HepG2 (cell line): Measurements from ENCODE around the gene RBM26. TPM values are rescaled to one million over a fixed set of nuclear protein-coding genes. Genes with fewer than 3 reads are reported as not detected.

ENCODE experiments used
- ATAC-seq: fragments of 200-7000 bp; cut with Tn5 transposase; 3 replicates; pipeline ENCODE4 v1.9.1; 2020; ENCODE audit warnings: mild to moderate bottlenecking, moderate library complexity
- BruUV-seq: library from RNA; stranded (reverse); fragments of 400-500 nt; replicated peaks from 2 replicates; lab custom pipeline; 2021; lab: Mats Ljungman, UMichigan
- CTCF ChIA-PET: fragments of 300-600 bp; formaldehyde crosslinking; extraction: SDS; loops from one replicate; lab custom pipeline; 2021; ENCODE audit warnings: low total read pairs, inconsistent platforms, low intra/inter-chr PET ratio; lab: Yijun Ruan, JAX
- POLR2A ChIA-PET: fragments of 350-600 bp; sonication (Branson Sonifier 250); formaldehyde crosslinking; loops from one replicate; lab custom pipeline; 2020; ENCODE audit warnings: antibody characterized with exemption, inconsistent platforms; lab: Yijun Ruan, JAX
- DNase-seq: peaks from one replicate; pipeline ENCODE4 v3.0.0-alpha.2; 2015; ENCODE audit warnings: low spot score
- FAIRE-seq: peaks from 3 replicates; lab custom pipeline; 2011; peaks lifted over from hg19 to GRCh38; lab: Jason Lieb, UNC
- H2AFZ ChIP-seq: one replicate; pipeline ENCODE4 v1.6.1; 2011; ENCODE audit warnings: low read length, inconsistent platforms
- H3K27ac ChIP-seq: fragments of 300-600 bp; 3 replicates; pipeline ENCODE4 v1.8.0; 2011; ENCODE audit warnings: mixed run types, mild to moderate bottlenecking, mixed read lengths, low read length, inconsistent platforms; ENCODE audit not compliant: insufficient read depth; ENCODE audit errors: extremely low read length
- H3K27me3 ChIP-seq, 2 experiments: fragments of 200-600 bp in 1 of 2; 2 replicates in 1 of 2; 3 replicates in 1 of 2; pipeline versions ENCODE4 v1.6.0 to v1.8.0; 2011; ENCODE audit warnings: low read length in 2 of 2, mild to moderate bottlenecking in 2 of 2, moderate library complexity in 2 of 2, inconsistent platforms in 1 of 2; ENCODE audit not compliant: insufficient read depth in 2 of 2, control insufficient read depth in 1 of 2
- H3K36me3 ChIP-seq, 2 experiments: fragments of 200-600 bp in 1 of 2; replicated peaks in 1 of 2; 2 replicates in 1 of 2; 3 replicates in 1 of 2; pipeline versions ENCODE4 v1.5.1 to v1.8.0; 2011; ENCODE audit warnings: low read length in 2 of 2, inconsistent platforms in 1 of 2; ENCODE audit not compliant: insufficient read depth in 2 of 2, control insufficient read depth in 1 of 2
- H3K4me1 ChIP-seq: 2 replicates; pipeline ENCODE4 v1.5.1; 2012; ENCODE audit warnings: low read length, inconsistent platforms; ENCODE audit not compliant: insufficient read depth
- H3K4me2 ChIP-seq: 2 replicates; pipeline ENCODE4 v1.6.0; 2011; ENCODE audit warnings: low read depth, low read length, inconsistent platforms
- H3K4me3 ChIP-seq, 3 experiments: fragments of 200-600 bp in 1 of 3; sonication (generic), shearing (Covaris generic) in 1 of 3; replicated peaks in 1 of 3; 2 replicates each; pipeline ENCODE4 v1.5.1; 2011 to 2016; ENCODE audit warnings: low read length in 3 of 3, inconsistent platforms in 2 of 3, low read depth in 2 of 3, mild to moderate bottlenecking in 2 of 3, control low read depth in 1 of 3, mixed read lengths in 1 of 3; ENCODE audit not compliant: insufficient read depth in 1 of 3
- H3K79me2 ChIP-seq: one replicate; pipeline ENCODE4 v1.6.1; 2011; ENCODE audit warnings: low read length, inconsistent platforms; ENCODE audit not compliant: insufficient read depth
- H3K9ac ChIP-seq: 2 replicates; pipeline ENCODE4 v1.6.0; 2011; ENCODE audit warnings: mild to moderate bottlenecking, low read depth, low read length, inconsistent platforms; ENCODE audit not compliant: insufficient read depth
- H3K9me3 ChIP-seq: 2 replicates; pipeline ENCODE4 v1.5.1; 2012; ENCODE audit warnings: mild to moderate bottlenecking, low read length
- H4K20me1 ChIP-seq: 2 replicates; pipeline ENCODE4 v1.6.0; 2011; ENCODE audit warnings: inconsistent platforms, mild to moderate bottlenecking, low read length, moderate library complexity; ENCODE audit not compliant: insufficient read depth
- ELF3 ChIP-seq: IDR thresholded peaks from 2 replicates; pipeline ENCODE4 v1.6.1; 2016; ENCODE audit warnings: missing genetic modification reagents, missing compliant biosample characterization
- FOSL2 ChIP-seq: sonication (generic); formaldehyde crosslinking; IDR thresholded peaks from 2 replicates; pipeline ENCODE4 v1.4.0; 2020; ENCODE audit warnings: missing genetic modification reagents
- GTF3A ChIP-seq: sonication (generic); formaldehyde crosslinking; conservative IDR thresholded peaks from 2 replicates; pipeline ENCODE4 v1.4.0; 2020; ENCODE audit warnings: mild to moderate bottlenecking, missing genetic modification reagents
- HES4 ChIP-seq: sonication (generic); formaldehyde crosslinking; IDR thresholded peaks from 2 replicates; pipeline ENCODE4 v1.9.0; 2021; ENCODE audit warnings: mild to moderate bottlenecking, missing genetic modification reagents, borderline replicate concordance
- HOXD1 ChIP-seq: sonication (generic); formaldehyde crosslinking; IDR thresholded peaks from 2 replicates; pipeline ENCODE4 v1.5.0; 2020; ENCODE audit warnings: missing genetic modification reagents
- KDM5B ChIP-seq: sonication (generic); formaldehyde crosslinking; IDR thresholded peaks from 2 replicates; pipeline ENCODE4 v1.4.0; 2020; ENCODE audit warnings: missing genetic modification reagents, mild to moderate bottlenecking, borderline replicate concordance
- NR2C2 ChIP-seq: sonication (generic); formaldehyde crosslinking; IDR thresholded peaks from 2 replicates; pipeline ENCODE4 v1.4.0; 2020; ENCODE audit warnings: missing genetic modification reagents, mild to moderate bottlenecking, moderate library complexity, borderline replicate concordance
- ZSCAN31 ChIP-seq: sonication (generic); formaldehyde crosslinking; IDR thresholded peaks from 2 replicates; pipeline ENCODE4 v1.5.0; 2020; ENCODE audit warnings: low read depth, mild to moderate bottlenecking, missing genetic modification reagents
- WGBS: methylation state at CpG from one replicate; pipeline ENCODE4 v1.1.6; 2017; ENCODE audit warnings: low lambda C conversion rate; 5-methylcytosine and 5-hydroxymethylcytosine counted together
- in situ Hi-C: cut with HindIII; loops from 2 replicates; pipeline ENCODE4 v1.10.0; 2017; ENCODE audit warnings: low pct_unique_long_range_greater_than_20kb; ENCODE audit not compliant: extremely low pct_ligation_motif_present
- intact Hi-C: fragments of 100-400 bp; cut with micrococcal nuclease; formaldehyde crosslinking; loops from one replicate; pipeline ENCODE4 v1.10.0; 2022; ENCODE audit not compliant: unreplicated experiment
- polyA plus RNA-seq, 8 experiments: library from polyadenylated mRNA; depleted of rRNA in 3 of 8; stranded (reverse) in 7 of 8; unstranded in 1 of 8; fragments of >200 nt; fragmentation: Illumina TruSeq in 4 of 8; extraction: Trizol in 4 of 8; gene quantifications; 2 replicates each; pipeline versions ENCODE4 v1.2.1 to v1.2.3, GENCODE V29; 2011 to 2016; ENCODE audit warnings: low read depth in 4 of 8, missing spikeins in 1 of 8, mixed read lengths in 1 of 8; ENCODE audit not compliant: insufficient read depth in 1 of 8
- total RNA-seq, 5 experiments: library from RNA; depleted of rRNA; stranded (reverse); fragments of >200 nt; fragmentation: Illumina TruSeq; extraction: Trizol; gene quantifications; 2 replicates each; pipeline ENCODE4 v1.2.3, GENCODE V29; 2016; ENCODE audit warnings: low read depth in 1 of 5
- TF ChIP-seq, protein P1 (sequence below): sonication (generic); formaldehyde crosslinking; IDR thresholded peaks from 2 replicates; pipeline ENCODE4 v1.8.1; 2022; ENCODE audit warnings: low read depth, mild to moderate bottlenecking, missing genetic modification reagents

The RBM26 gene
- total and polyA plus RNA-seq, 2 of the 13 experiments (the other 11 are each of a cell fraction or from before 2014, with no cell fraction given) = 19.4 to 34.4 TPM

DNA sequence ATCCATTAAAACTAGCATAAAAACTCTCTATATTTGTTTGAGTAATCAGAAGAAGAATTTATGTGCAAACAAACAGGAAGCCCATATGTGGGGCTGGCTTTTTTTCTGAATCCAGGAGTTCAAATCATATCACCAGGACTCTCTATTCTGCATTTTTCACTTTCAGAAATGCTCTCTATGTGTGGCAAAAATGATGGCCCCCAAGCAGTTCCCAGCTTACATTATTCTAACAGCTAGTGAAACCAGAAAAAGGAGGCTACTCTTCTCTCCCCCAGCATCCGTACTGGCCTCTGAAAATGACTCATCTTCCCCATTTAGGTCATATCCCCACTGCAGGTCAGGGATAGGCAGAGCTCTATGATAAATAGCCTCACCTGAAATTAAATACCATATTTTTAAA lies 20.4 kb downstream of the RBM26 start:
- DNase-seq = no peak
- no peak overlapping the region for H2AFZ ChIP-seq
- BruUV-seq = no TSS peak
- peaks cover 99% of the 10 kb centered on the region for H3K79me2 ChIP-seq
- POLR2A ChIA-PET = no interaction called here
- H3K27me3 ChIP-seq = no peaks in the 10 kb centered on the region
- no peak for TF ChIP-seq HES4 (CRISPR knock-in tag)
- no peak for TF ChIP-seq ELF3 (CRISPR knock-in tag)
- TF ChIP-seq KDM5B = no peak
- no peak for TF ChIP-seq HOXD1 (CRISPR knock-in tag)
- TF ChIP-seq FOSL2 = no peak
- no peak for TF ChIP-seq ZSCAN31
- TF ChIP-seq NR2C2 (CRISPR knock-in tag) = no peak
- TF ChIP-seq, protein P1, sequence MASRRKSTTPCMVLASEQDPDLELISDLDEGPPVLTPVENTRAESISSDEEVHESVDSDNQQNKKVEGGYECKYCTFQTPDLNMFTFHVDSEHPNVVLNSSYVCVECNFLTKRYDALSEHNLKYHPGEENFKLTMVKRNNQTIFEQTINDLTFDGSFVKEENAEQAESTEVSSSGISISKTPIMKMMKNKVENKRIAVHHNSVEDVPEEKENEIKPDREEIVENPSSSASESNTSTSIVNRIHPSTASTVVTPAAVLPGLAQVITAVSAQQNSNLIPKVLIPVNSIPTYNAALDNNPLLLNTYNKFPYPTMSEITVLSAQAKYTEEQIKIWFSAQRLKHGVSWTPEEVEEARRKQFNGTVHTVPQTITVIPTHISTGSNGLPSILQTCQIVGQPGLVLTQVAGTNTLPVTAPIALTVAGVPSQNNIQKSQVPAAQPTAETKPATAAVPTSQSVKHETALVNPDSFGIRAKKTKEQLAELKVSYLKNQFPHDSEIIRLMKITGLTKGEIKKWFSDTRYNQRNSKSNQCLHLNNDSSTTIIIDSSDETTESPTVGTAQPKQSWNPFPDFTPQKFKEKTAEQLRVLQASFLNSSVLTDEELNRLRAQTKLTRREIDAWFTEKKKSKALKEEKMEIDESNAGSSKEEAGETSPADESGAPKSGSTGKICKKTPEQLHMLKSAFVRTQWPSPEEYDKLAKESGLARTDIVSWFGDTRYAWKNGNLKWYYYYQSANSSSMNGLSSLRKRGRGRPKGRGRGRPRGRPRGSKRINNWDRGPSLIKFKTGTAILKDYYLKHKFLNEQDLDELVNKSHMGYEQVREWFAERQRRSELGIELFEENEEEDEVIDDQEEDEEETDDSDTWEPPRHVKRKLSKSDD (CRISPR knock-in tag) = no peak
- TF ChIP-seq GTF3A (CRISPR knock-in tag) = no peak
- TF ChIP-seq, all 625 proteins: peak for 0
- ATAC-seq (no peak), FAIRE-seq (no peak)
- no peak overlapping the region for H3K4me2 ChIP-seq
- CTCF ChIA-PET = no interaction called here
- H3K36me3 ChIP-seq = 0 out of 5 replicates have a peak, but pooled peaks cover 0 to 1% of the 10 kb centered on the region in 2 experiments
- H3K9me3 ChIP-seq = no peaks in the 10 kb centered on the region
- H3K27ac ChIP-seq = no peak overlapping the region
- WGBS = 91% methylated on average over 1 of the region's 1 CpG
- no peak overlapping the region for H3K9ac ChIP-seq
- no peak overlapping the region for H3K4me3 ChIP-seq
- intact Hi-C loops = no loop called here
- peaks cover 31% of the 10 kb centered on the region; the same call in 1 of the 2 replicates for H4K20me1 ChIP-seq
- H3K4me1 ChIP-seq = peaks cover 13% of the 10 kb centered on the region
- in situ Hi-C loops = no loop called here
